T47D (cell line): ENCODE measurements around the gene CHRNG.
A peak's percentile ranks its signal among the peaks of the same experiment; 100 is the strongest.

ENCODE experiments used
- DNase-seq, 2 experiments: peaks; one replicate each; pipeline versions ENCODE4 v3.0.0 to v3.0.0-alpha.2; 2011 to 2012; ENCODE audit warnings: low read depth in 1 of 2, low spot score in 1 of 2
- JUND ChIP-seq: IDR thresholded peaks from 2 replicates; pipeline ENCODE4 v1.6.1; 2012; ENCODE audit warnings: low read depth
- in situ Hi-C: cut with HindIII; loops from 2 replicates; pipeline ENCODE4 v1.10.0; 2016; ENCODE audit warnings: low sequenced_read_pairs, low pct_unique_long_range_greater_than_20kb

CHRNG gene

GRCh38 chr2:232535761-232536530 is 3.5 kb upstream of the CHRNG start:
- TF ChIP-seq JUND: no peak
- DNase-seq: no peak
- in situ Hi-C loops: no loop called here

GRCh38 chr2:232537079-232537478 is 2.4 kb upstream of the CHRNG start:
- in situ Hi-C loops: no loop called here
- DNase-seq: peak in 1 of 2 experiments; percentile 26
- TF ChIP-seq JUND: no peak

GRCh38 chr2:232537499-232537898 is 2.0 kb upstream of the CHRNG start:
- no peak for TF ChIP-seq JUND
- no peak for DNase-seq
- in situ Hi-C loops: no loop called here

GRCh38 chr2:232538671-232539070 is 821 bp upstream of the CHRNG start:
- no peak for DNase-seq
- in situ Hi-C loops: no loop called here
- TF ChIP-seq JUND: no peak

GRCh38 chr2:232540441-232541041 is 1.0 kb downstream of the CHRNG start:
- in situ Hi-C loops: no loop called here
- DNase-seq: no peak
- TF ChIP-seq JUND: no peak

- no peak for TF ChIP-seq JUND
- in situ Hi-C loops: no loop called here
- DNase-seq: no peak
Observed at GRCh38 chr2:232541195-232541960, 1.9 kb downstream of the CHRNG start.

GRCh38 chr2:232541961-232542714 is 2.6 kb downstream of the CHRNG start:
- in situ Hi-C loops: no loop called here
- no peak for TF ChIP-seq JUND
- no peak for DNase-seq

- no peak for DNase-seq
- TF ChIP-seq JUND: no peak
- in situ Hi-C loops: no loop called here
Observed at GRCh38 chr2:232542715-232543467, 3.4 kb downstream of the CHRNG start.

- TF ChIP-seq JUND: no peak
- in situ Hi-C loops: no loop called here
- DNase-seq: no peak
Observed at GRCh38 chr2:232543491-232543890, 4.0 kb downstream of the CHRNG start.

- no peak for TF ChIP-seq JUND
- no peak for DNase-seq
- in situ Hi-C loops: no loop called here
Observed at GRCh38 chr2:232543928-232544631, 4.6 kb downstream of the CHRNG start.

GRCh38 chr2:232544674-232545073 is 5.2 kb downstream of the CHRNG start:
- no peak for TF ChIP-seq JUND
- in situ Hi-C loops: no loop called here
- DNase-seq: no peak
